IMR-90 (cell line): Measurements from ENCODE around the gene RRN3. TPM values are rescaled to one million over a fixed set of nuclear protein-coding genes. Genes with fewer than 3 reads are reported as not detected.

Experiments used
- ATAC-seq: fragments of 200-7000 bp; cut with Tn5 transposase; 2 replicates; pipeline ENCODE4 v1.9.1; 2020; ENCODE audit warnings: low read depth, mild to moderate bottlenecking, moderate library complexity
- BruUV-seq: library from RNA; stranded (reverse); fragments of 400-500 nt; replicated peaks from 2 replicates; lab custom pipeline; 2021; lab: Mats Ljungman, UMichigan
- CTCF ChIA-PET: fragments of 300-600 bp; formaldehyde crosslinking; extraction: SDS; loops from one replicate; lab custom pipeline; 2021; ENCODE audit warnings: antibody characterized with exemption; lab: Yijun Ruan, JAX
- POLR2A ChIA-PET: fragments of 300-600 bp; sonication (Branson Sonifier 250); formaldehyde crosslinking; loops from one replicate; lab custom pipeline; 2022; ENCODE audit warnings: antibody characterized with exemption; ENCODE audit not compliant: unreplicated experiment; lab: Charles Lee
- DNase-seq: peaks from one replicate; pipeline ENCODE4 v3.0.0; 2013
- H2AFZ ChIP-seq: replicated peaks from 2 replicates; pipeline ENCODE3; 2013; ENCODE audit warnings: low read length, mild to moderate bottlenecking; ENCODE audit not compliant: poor library complexity
- H2AK5ac ChIP-seq: 2 replicates; pipeline ENCODE4 v1.6.1; 2013; ENCODE audit warnings: low read depth, low read length, inconsistent platforms
- H2AK9ac ChIP-seq: replicated peaks from 2 replicates; pipeline ENCODE3; 2013; ENCODE audit warnings: mild to moderate bottlenecking, low read depth, low read length, moderate library complexity; ENCODE audit not compliant: poor library complexity
- H2BK120ac ChIP-seq: 2 replicates; pipeline ENCODE4 v1.6.1; 2013; ENCODE audit warnings: low read depth, low read length, inconsistent platforms
- H2BK15ac ChIP-seq: 3 replicates; pipeline ENCODE4 v1.6.1; 2013; ENCODE audit warnings: low read depth, low read length, inconsistent platforms
- H2BK20ac ChIP-seq: 2 replicates; pipeline ENCODE4 v1.6.1; 2013; ENCODE audit warnings: low read depth, mild to moderate bottlenecking, inconsistent platforms, low read length, moderate library complexity
- H2BK5ac ChIP-seq: 2 replicates; pipeline ENCODE4 v1.6.1; 2013; ENCODE audit warnings: mild to moderate bottlenecking, low read depth, low read length, inconsistent platforms; ENCODE audit not compliant: poor library complexity, severe bottlenecking
- H3K14ac ChIP-seq: replicated peaks from 2 replicates; pipeline ENCODE4 v1.6.1; 2013; ENCODE audit warnings: low read depth, low read length, inconsistent platforms
- H3K18ac ChIP-seq: 2 replicates; pipeline ENCODE4 v1.6.1; 2013; ENCODE audit warnings: low read depth, low read length, control low read depth
- H3K23ac ChIP-seq: 2 replicates; pipeline ENCODE4 v1.6.1; 2013; ENCODE audit warnings: low read depth, low read length, inconsistent platforms
- H3K27ac ChIP-seq: 2 replicates; pipeline ENCODE4 v1.5.1; 2013; ENCODE audit warnings: mild to moderate bottlenecking, control low read depth, low read length; ENCODE audit not compliant: insufficient read depth
- H3K27me3 ChIP-seq: 2 replicates; pipeline ENCODE4 v1.6.1; 2013; ENCODE audit warnings: low read length; ENCODE audit not compliant: control insufficient read depth, insufficient read depth
- H3K36me3 ChIP-seq: 2 replicates; pipeline ENCODE4 v1.6.1; 2013; ENCODE audit warnings: low read length, mixed read lengths; ENCODE audit not compliant: control insufficient read depth, insufficient read depth
- H3K4ac ChIP-seq: 2 replicates; pipeline ENCODE4 v1.6.1; 2013; ENCODE audit warnings: low read depth, low read length, inconsistent platforms
- H3K4me1 ChIP-seq: 2 replicates; pipeline ENCODE4 v1.6.1; 2013; ENCODE audit warnings: low read length, mixed read lengths; ENCODE audit not compliant: control insufficient read depth, insufficient read depth
- H3K4me2 ChIP-seq: 2 replicates; pipeline ENCODE4 v1.6.1; 2013; ENCODE audit warnings: low read depth, mild to moderate bottlenecking, control low read depth, low read length, moderate library complexity
- H3K4me3 ChIP-seq: 2 replicates; pipeline ENCODE4 v1.5.1; 2013; ENCODE audit warnings: low read depth, mild to moderate bottlenecking, control low read depth, low read length, moderate library complexity; ENCODE audit not compliant: insufficient read depth
- H3K56ac ChIP-seq: 2 replicates; pipeline ENCODE4 v1.6.1; 2013; ENCODE audit warnings: low read length, inconsistent platforms; ENCODE audit not compliant: insufficient read depth; ENCODE audit errors: extremely low read depth
- H3K79me1 ChIP-seq, 2 experiments: 2 replicates each; pipeline ENCODE4 v1.6.1; 2013; ENCODE audit warnings: low read length in 2 of 2, inconsistent platforms in 1 of 2, low read depth in 1 of 2
- H3K9ac ChIP-seq: 2 replicates; pipeline ENCODE4 v1.6.1; 2013; ENCODE audit warnings: low read depth, low read length, control low read depth
- H3K9me1 ChIP-seq: 2 replicates; pipeline ENCODE4 v1.6.1; 2013; ENCODE audit warnings: low read length, inconsistent platforms; ENCODE audit not compliant: insufficient read depth
- H3K9me3 ChIP-seq: 2 replicates; pipeline ENCODE4 v1.6.1; 2013; ENCODE audit warnings: low read length; ENCODE audit not compliant: control insufficient read depth, insufficient read depth
- H4K20me1 ChIP-seq: 2 replicates; pipeline ENCODE4 v1.6.1; 2013; ENCODE audit warnings: low read length, inconsistent platforms; ENCODE audit not compliant: insufficient read depth
- H4K5ac ChIP-seq: 2 replicates; pipeline ENCODE4 v1.6.1; 2013; ENCODE audit warnings: mild to moderate bottlenecking, low read depth, low read length, control low read depth
- H4K8ac ChIP-seq, 2 experiments: 2 replicates each; pipeline ENCODE4 v1.6.1; 2013; ENCODE audit warnings: low read depth in 2 of 2, low read length in 2 of 2, control low read depth in 1 of 2, inconsistent platforms in 1 of 2
- H4K91ac ChIP-seq: 2 replicates; pipeline ENCODE4 v1.6.1; 2013; ENCODE audit warnings: low read depth, low read length, inconsistent platforms; ENCODE audit not compliant: insufficient read depth
- BHLHE40 ChIP-seq: fragments of 150-350 bp; IDR thresholded peaks from 2 replicates; pipeline ENCODE4 v1.6.1; 2016; ENCODE audit warnings: mild to moderate bottlenecking, low read depth, low read length
- CEBPB ChIP-seq: IDR thresholded peaks from 2 replicates; pipeline ENCODE4 v1.6.1; 2012; ENCODE audit warnings: low read depth, low read length, improper control_type of control experiment
- CHD1 ChIP-seq: IDR thresholded peaks from 2 replicates; pipeline ENCODE4 v1.6.1; 2012; ENCODE audit warnings: low read depth, low read length, improper control_type of control experiment
- FOS ChIP-seq: fragments of 150-350 bp; IDR thresholded peaks from 2 replicates; pipeline ENCODE4 v1.6.1; 2016; ENCODE audit warnings: low read depth, low read length
- MAFK ChIP-seq: IDR thresholded peaks from 2 replicates; pipeline ENCODE4 v1.6.1; 2012; ENCODE audit warnings: low read depth, low read length, improper control_type of control experiment
- MAZ ChIP-seq: IDR thresholded peaks from 2 replicates; pipeline ENCODE4 v1.6.1; 2012; ENCODE audit warnings: low read depth, mild to moderate bottlenecking, low read length, improper control_type of control experiment, moderate library complexity, borderline replicate concordance
- MXI1 ChIP-seq: IDR thresholded peaks from 2 replicates; pipeline ENCODE4 v1.6.1; 2012; ENCODE audit warnings: low read depth, mild to moderate bottlenecking, low read length, moderate library complexity, borderline replicate concordance
- NFE2L2 ChIP-seq: fragments of 150-350 bp; IDR thresholded peaks from 2 replicates; pipeline ENCODE4 v1.6.1; 2016; ENCODE audit warnings: low read depth, mild to moderate bottlenecking, low read length
- POLR2A ChIP-seq: IDR thresholded peaks from 2 replicates; pipeline ENCODE4 v1.6.1; 2012; ENCODE audit warnings: mild to moderate bottlenecking, low read depth, low read length
- RAD21 ChIP-seq: IDR thresholded peaks from 2 replicates; pipeline ENCODE4 v1.6.1; 2012; ENCODE audit warnings: low read length, improper control_type of control experiment
- RCOR1 ChIP-seq: IDR thresholded peaks from 2 replicates; pipeline ENCODE4 v1.6.1; 2012; ENCODE audit warnings: mild to moderate bottlenecking, low read length, improper control_type of control experiment; ENCODE audit not compliant: insufficient replicate concordance
- RFX5 ChIP-seq: IDR thresholded peaks from 2 replicates; pipeline ENCODE4 v1.8.0; 2012; ENCODE audit warnings: low read depth, mild to moderate bottlenecking, low read length, moderate library complexity
- SMC3 ChIP-seq: fragments of 150-350 bp; IDR thresholded peaks from 2 replicates; pipeline ENCODE4 v1.6.1; 2016; ENCODE audit warnings: low read depth, mild to moderate bottlenecking, antibody characterized with exemption, low read length, moderate library complexity
- WGBS, 2 experiments: methylation state at CpG; one replicate each; pipeline versions ENCODE4 v1.1.5 to v1.1.7; 2013; ENCODE audit warnings: missing lambda C conversion rate in 2 of 2; ENCODE audit not compliant: insufficient read length in 1 of 2; ENCODE audit errors: extremely low coverage in 2 of 2; 5-methylcytosine and 5-hydroxymethylcytosine counted together
- dilution Hi-C: fragments of 300-500 bp; cut with HindIII; formaldehyde crosslinking; loops from one replicate; pipeline ENCODE4 v1.14.3; 2018; ENCODE audit warnings: low sequenced_read_pairs; ENCODE audit not compliant: unreplicated experiment
- in situ Hi-C: fragments of 300-500 bp; cut with MboI; formaldehyde crosslinking; loops from 3 replicates; pipeline ENCODE4 v1.14.3; 2019; ENCODE audit warnings: low sequenced_read_pairs, inconsistent platforms, mixed read lengths
- intact Hi-C: fragments of 100-400 bp; cut with micrococcal nuclease; formaldehyde crosslinking; loops from 2 replicates; pipeline ENCODE4 v1.10.0; 2022
- polyA plus RNA-seq, 3 experiments: library from polyadenylated mRNA; depleted of rRNA; stranded (reverse); fragments of >200 nt; gene quantifications; 2 replicates each; pipeline ENCODE4 v1.2.3, GENCODE V29; 2012; ENCODE audit warnings: low replicate concordance in 1 of 3
- total RNA-seq: library from RNA; depleted of rRNA; stranded (reverse); fragments of >200 nt; gene quantifications from 2 replicates; pipeline ENCODE4 v1.2.3, GENCODE V29; 2012
- TF ChIP-seq, protein P1 (sequence below): fragments of 150-350 bp; IDR thresholded peaks from 2 replicates; pipeline ENCODE4 v1.6.1; 2017; ENCODE audit warnings: mild to moderate bottlenecking, antibody characterized with exemption, low read length, low read depth
- TF ChIP-seq, protein P2 (sequence below): conservative IDR thresholded peaks from 2 replicates; pipeline ENCODE4 v1.5.1; 2012; ENCODE audit warnings: mild to moderate bottlenecking, low read depth, low read length, improper control_type of control experiment
- TF ChIP-seq, protein P3 (sequence below): fragments of 150-350 bp; IDR thresholded peaks from 2 replicates; pipeline ENCODE4 v1.6.1; 2016; ENCODE audit warnings: low read depth, mild to moderate bottlenecking, low read length, moderate library complexity, borderline replicate concordance

RRN3 gene
- total and polyA plus RNA-seq, 2 of the 4 experiments (the other 2 are of a cell fraction), result 22.1 to 47.7 TPM

DNA sequence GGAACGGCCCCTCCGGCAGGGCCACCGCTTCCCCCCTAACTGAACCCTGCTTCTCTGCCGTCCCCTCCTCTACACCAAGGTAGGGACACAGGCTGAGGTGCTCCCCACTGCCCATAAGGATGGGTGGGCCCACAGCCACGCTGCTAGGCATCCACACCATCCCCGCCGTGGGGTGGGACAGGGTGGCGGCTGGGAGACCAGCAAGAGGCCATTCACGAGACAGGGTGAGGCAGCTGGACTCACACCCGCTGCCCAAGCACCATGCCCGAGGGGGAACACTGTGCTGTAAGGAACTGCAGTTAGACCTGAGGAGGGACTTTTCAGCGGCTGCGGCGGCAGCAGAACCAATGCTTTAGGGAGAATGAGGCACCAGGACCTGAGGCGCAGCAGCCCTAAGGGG is 47.5 kb upstream of the RRN3 start:
- H2AK5ac ChIP-seq, result peak overlapping the region; percentile 50; the same call in 1 of the 2 replicates
- ChIA-PET POLR2A (no interaction called here), CTCF (no interaction called here)
- DNase-seq (no peak), ATAC-seq (no peak)
- no peak overlapping the region for H2AK9ac ChIP-seq
- no peak overlapping the region for H2BK15ac ChIP-seq
- no peak overlapping the region for H3K4me2 ChIP-seq
- H2BK120ac ChIP-seq, result no peak overlapping the region
- no peak overlapping the region for H4K8ac ChIP-seq
- WGBS, 2 experiments, result 97% methylated on average over 5 of the region's 15 CpGs; no CpG with 5 or more reads in 1 of the 2 experiments
- no TSS peak for BruUV-seq
- in situ Hi-C loops (no loop called here), intact Hi-C loops (no loop called here), dilution Hi-C loops (no loop called here)
- no peak overlapping the region for H4K91ac ChIP-seq
- H3K27ac ChIP-seq, result peak overlapping the region; percentile 25; the same call in 1 of the 2 replicates
- H4K20me1 ChIP-seq, result peaks cover 29% of the 10 kb centered on the region
- no peak overlapping the region for H2BK20ac ChIP-seq
- no peak overlapping the region for H3K4ac ChIP-seq
- no peak overlapping the region for H3K18ac ChIP-seq
- 0 out of 2 replicates have a peak, but pooled peaks cover 3% of the 10 kb centered on the region for H3K9me1 ChIP-seq
- H3K9ac ChIP-seq, result 0 out of 2 replicates have a peak overlapping the region, but pooled peaks have one; percentile 36
- H3K56ac ChIP-seq, result no peak overlapping the region
- no peak overlapping the region for H2AFZ ChIP-seq
- TF ChIP-seq RCOR1 (no peak), FOS (no peak), RFX5 (no peak), SMC3 (no peak), CEBPB (no peak), MXI1 (no peak), MAZ (no peak), RAD21 (no peak), NFE2L2 (no peak), MAFK (no peak), CHD1 (no peak), BHLHE40 (no peak), POLR2A (no peak)
- TF ChIP-seq, protein P1, sequence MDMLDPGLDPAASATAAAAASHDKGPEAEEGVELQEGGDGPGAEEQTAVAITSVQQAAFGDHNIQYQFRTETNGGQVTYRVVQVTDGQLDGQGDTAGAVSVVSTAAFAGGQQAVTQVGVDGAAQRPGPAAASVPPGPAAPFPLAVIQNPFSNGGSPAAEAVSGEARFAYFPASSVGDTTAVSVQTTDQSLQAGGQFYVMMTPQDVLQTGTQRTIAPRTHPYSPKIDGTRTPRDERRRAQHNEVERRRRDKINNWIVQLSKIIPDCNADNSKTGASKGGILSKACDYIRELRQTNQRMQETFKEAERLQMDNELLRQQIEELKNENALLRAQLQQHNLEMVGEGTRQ, result no peak
- TF ChIP-seq, protein P2, sequence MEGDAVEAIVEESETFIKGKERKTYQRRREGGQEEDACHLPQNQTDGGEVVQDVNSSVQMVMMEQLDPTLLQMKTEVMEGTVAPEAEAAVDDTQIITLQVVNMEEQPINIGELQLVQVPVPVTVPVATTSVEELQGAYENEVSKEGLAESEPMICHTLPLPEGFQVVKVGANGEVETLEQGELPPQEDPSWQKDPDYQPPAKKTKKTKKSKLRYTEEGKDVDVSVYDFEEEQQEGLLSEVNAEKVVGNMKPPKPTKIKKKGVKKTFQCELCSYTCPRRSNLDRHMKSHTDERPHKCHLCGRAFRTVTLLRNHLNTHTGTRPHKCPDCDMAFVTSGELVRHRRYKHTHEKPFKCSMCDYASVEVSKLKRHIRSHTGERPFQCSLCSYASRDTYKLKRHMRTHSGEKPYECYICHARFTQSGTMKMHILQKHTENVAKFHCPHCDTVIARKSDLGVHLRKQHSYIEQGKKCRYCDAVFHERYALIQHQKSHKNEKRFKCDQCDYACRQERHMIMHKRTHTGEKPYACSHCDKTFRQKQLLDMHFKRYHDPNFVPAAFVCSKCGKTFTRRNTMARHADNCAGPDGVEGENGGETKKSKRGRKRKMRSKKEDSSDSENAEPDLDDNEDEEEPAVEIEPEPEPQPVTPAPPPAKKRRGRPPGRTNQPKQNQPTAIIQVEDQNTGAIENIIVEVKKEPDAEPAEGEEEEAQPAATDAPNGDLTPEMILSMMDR, result no peak
- TF ChIP-seq, protein P3, sequence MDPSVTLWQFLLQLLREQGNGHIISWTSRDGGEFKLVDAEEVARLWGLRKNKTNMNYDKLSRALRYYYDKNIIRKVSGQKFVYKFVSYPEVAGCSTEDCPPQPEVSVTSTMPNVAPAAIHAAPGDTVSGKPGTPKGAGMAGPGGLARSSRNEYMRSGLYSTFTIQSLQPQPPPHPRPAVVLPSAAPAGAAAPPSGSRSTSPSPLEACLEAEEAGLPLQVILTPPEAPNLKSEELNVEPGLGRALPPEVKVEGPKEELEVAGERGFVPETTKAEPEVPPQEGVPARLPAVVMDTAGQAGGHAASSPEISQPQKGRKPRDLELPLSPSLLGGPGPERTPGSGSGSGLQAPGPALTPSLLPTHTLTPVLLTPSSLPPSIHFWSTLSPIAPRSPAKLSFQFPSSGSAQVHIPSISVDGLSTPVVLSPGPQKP, result no peak
- no peak overlapping the region for H3K14ac ChIP-seq
- no peak overlapping the region for H3K4me3 ChIP-seq
- no peaks in the 10 kb centered on the region for H3K36me3 ChIP-seq
- peaks cover 34% of the 10 kb centered on the region for H3K4me1 ChIP-seq
- no peaks in the 10 kb centered on the region for H3K27me3 ChIP-seq
- H2BK5ac ChIP-seq, result no peak overlapping the region
- no peak overlapping the region for H4K5ac ChIP-seq
- H3K79me1 ChIP-seq, result peaks cover 0 to 29% of the 10 kb centered on the region in 2 experiments; a peak in 2 of 4 replicates
- H3K23ac ChIP-seq, result no peak overlapping the region; the same call in 1 of the 2 replicates
- no peaks in the 10 kb centered on the region for H3K9me3 ChIP-seq
